NCI-H1417 (cell line): ENCODE data around the gene SLC9A5.
A peak's percentile ranks its signal among the peaks of the same experiment; 100 is the strongest.

Source experiments
- DNase-seq, 3 experiments: peaks; one replicate each; lab custom pipeline; 2025; lab: John Stamatoyannopoulos, UW

Gene SLC9A5

DNA sequence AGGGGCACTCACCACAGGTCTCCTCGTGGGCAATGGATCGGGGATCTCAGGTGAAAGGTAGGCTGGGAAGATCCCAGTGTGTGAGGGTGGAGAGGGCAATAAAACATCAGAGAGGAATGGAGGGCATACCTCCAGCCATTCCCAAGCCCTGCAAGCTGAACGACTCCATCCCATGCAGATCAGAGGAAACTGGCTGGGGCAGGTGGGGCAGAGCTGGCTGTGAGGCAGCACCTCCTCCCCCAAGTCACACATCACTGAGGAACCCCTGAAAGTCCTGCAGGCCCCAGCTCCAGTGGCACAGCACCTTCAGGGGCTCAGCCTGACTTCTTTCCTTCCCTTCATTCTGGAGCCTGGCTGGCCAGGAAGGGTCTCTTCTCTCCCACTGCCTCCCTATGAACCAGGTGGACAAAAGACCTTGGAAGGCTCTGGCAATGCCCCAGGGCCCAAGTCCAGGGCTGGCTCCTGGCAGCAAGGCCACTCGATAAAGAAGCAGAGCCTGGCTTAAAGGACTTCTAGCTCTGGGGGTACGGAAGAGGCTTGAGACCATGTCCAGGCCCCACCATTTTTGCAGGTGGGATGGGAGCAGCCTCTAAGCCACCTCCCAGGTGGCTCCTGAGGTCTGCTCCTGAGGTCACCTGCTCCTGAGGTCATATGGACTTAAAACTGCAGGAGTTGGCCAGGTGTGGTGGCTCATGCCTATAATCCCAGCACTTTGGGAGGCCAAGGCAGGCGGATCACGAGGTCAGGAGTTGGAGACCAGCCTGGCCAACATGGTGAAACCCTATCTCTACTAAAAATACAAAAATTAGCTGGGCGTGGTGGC is 35.4 kb upstream of the SLC9A5 start:
- no peak for DNase-seq

GRCh38 chr16:67215706-67216105 is 33.1 kb upstream of the SLC9A5 start:
- no peak for DNase-seq

- no peak for DNase-seq
These were observed 31.9 kb upstream of the SLC9A5 start for GRCh38 chr16:67216612-67217490.

GRCh38 chr16:67223992-67224391 is 24.8 kb upstream of the SLC9A5 start:
- no peak for DNase-seq

GRCh38 chr16:67226295-67226803 is 22.4 kb upstream of the SLC9A5 start:
- DNase-seq, result no peak

DNA sequence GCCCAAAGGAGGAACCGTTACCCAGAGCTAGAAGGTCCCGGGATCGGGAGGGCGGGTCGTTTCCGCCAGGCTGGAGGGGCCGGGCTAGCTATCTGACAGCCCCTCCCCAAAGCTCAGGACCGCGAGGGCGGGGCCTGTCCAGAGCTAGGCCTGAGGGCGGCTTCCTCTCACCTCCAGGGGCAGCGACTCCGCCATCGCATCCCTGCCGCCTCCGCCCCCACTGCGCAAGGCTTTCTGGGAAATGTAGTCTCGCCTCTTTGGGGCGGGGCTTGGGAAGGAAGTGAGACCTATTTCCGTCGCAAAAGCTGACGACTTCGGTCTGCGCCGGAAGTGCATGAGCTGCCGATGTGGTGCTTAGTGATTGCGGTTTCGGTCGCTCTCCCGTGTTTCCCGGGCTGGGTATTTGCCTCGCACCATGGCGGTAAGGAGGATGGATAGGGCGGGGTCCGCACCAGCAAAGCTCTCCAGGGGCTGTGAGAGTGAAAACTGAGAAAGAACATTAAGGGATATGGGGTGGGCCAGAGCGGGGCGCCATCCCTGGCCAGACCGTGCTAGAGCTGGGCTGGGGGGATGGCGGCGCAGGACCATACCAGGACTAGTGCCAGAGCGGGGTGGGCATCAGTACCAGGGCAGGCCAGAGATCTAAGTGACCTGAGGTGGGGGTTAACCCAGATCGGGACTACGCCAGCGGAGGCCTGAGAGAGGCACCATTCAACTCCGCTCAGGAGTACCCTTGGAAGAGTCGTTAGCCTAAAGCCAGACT is 21.8 kb upstream of the SLC9A5 start, which contains the start of gene TMEM208:
Gene TMEM208, plus strand, starts transcription at position 327 of the 763 bp plus-strand sequence. Its CDS starts 89 bp downstream, at position 416.
- DNase-seq, result peak; percentile 95 to 98 (median 95)

GRCh38 chr16:67227567-67227921 is 21.2 kb upstream of the SLC9A5 start:
- DNase-seq, result no peak

DNA sequence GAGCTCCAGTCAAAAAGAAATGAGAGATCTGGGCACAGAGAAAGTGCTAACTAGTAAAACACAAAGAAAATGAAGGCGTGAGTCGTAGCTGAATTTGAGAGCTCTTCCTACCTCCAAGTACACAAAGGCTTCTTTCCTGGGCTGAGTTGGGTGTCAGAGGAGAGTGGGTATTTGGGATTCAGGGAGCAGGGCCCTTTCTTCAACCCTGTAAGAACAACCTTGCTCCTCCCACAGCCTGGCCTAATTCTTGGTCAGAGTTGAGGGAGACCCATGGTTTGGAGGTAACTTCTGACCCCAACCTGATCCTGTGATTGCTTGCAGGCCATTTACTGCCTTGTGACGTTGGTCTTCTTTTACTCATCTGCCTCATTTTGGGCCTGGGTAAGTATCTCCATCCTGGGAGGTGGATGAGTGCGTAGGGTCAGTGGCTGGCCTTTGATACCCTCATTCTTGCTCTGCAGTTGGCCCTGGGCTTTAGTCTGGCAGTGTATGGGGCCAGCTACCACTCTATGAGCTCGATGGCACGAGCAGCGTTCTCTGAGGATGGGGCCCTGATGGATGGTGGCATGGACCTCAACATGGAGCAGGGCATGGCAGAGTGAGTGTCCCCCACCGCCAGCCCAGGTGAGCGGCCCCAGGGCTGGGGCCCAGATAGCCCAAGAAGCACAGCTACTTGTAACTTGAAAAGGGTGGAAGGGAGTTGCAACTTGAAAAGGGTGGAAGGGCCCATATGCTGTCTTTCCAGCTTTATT is 20.6 kb upstream of the SLC9A5 start:
- no peak for DNase-seq

- DNase-seq, result no peak
These were observed 19.9 kb upstream of the SLC9A5 start for GRCh38 chr16:67228905-67229304.

DNA sequence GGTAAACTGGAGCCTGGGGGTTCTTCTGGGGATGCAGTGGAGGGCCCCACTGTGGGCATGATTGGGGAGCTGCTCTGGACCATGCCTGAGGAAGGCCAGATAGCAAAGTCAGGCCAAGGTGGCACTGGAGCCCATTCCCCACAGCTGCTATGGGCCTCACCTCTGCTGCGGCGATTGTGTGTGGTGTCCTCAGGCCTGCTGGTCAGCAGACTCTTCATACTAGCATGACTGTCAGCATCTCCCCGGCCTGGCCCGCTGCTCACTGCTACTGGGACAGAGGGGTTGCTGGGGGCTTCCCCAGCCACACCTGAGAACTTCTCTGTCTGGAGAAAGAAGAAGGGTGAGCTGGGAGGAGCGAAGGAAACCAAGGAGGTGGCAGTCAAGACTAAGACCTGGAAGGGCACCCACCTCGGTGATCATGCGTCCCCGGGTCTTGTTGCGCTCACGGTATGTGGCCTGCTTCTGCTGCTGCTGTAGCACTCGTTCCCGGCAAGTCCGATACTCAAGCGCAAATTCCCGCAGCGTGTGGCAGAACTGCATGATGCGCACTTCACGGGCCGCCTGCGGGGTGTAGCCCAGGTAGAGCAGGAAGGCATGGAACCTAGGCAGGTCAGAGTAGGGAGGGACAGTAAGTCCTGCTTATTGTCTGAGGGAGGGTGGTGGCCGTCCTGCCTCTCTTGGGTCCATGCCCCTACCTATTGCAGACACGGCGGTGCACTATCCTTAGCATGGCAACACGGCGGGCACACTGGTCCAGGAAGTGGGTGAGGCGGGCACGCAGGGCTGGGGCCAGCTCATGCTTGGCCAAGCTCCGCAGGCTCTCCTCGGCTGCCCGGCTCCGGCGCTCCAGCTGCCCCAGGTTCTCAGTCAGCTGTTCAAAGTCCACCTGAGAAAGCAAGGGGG is 18.6 kb upstream of the SLC9A5 start:
- DNase-seq, result no peak

GRCh38 chr16:67230809-67231660 is 17.7 kb upstream of the SLC9A5 start:
- no peak for DNase-seq

- no peak for DNase-seq
These were observed 15.2 kb upstream of the SLC9A5 start for GRCh38 chr16:67233596-67233995.

- DNase-seq, result no peak
These were observed 14.6 kb upstream of the SLC9A5 start for GRCh38 chr16:67234180-67234597.

DNA sequence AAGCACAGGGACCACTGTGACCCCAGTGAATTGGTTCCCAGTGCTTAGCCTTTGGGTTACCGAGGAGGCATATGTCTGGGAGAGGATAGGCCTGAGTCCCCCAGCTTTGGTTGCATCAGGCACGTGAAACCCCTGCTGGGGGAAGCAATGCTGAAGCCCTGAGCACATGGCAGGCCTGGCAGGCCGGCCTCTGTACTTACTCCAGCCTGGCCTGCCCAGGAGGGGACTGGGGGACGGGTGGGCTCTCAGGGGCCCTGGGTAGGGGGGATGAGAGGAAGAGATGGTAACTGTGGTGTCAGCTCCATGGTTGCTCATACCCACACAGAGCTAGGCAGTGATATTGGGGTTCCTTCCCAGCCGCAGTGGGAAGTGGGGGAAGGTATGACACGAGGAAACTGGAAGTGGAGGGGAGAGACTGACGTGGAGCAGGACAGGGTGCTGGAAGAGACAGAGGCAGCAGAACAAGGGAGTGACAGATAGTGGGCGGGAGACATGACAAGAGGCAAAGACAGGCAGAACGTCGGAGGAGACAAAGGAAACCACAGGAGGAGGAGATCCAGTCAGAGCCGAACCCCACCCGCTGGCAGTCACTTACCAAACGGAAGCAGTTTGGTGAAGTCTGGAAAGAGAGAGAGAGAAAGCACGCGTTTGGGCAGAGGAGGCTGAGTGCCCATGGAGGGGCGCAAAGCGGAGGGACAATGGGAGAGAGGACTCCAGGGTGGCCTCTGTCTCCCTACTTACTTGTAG is 12.8 kb upstream of the SLC9A5 start:
- no peak for DNase-seq

GRCh38 chr16:67236563-67237395 is 12.0 kb upstream of the SLC9A5 start:
- DNase-seq, result peak in 1 of 3 experiments; percentile 20

DNA sequence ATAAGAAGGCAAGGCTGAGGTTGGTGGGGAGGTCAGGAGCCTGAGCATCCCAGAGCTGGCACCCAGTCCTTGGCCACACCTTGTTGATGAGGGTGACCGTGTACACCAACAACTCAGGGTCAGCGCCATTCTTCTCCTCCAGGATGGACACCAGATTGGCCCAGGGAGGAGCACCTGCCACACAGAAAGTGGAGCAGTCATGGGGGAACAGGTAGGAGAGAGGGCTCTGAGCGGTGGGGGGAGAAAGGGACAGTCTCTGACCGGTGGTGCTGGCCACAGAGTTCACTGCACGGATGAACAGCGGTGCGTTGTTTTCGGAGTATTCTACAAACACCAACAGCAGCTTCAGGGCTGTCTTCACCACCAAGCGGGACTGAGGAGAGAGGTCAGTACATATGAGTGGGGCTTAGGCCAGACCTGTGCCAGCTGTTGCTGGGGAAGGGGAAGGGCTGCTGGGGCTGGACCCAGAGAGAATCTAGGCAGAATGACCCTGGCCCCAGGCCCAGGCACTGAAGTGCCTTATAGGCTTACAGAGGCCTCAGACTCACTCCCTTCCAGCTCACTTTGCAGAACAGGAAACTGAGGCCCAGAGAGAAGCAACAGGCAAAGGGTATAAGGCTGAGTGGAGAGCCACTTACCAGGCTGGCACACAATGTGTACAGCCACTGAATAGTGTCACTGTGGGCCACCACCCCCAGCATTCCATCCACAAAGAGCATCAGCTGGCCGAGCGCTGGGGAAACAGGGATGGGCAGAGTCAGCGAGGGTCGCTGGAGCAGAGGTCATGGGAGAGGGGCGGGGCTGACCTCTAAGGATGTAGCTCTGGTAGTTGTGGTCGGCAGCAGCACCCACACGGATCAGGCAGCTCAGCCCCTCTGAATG is 11.1 kb upstream of the SLC9A5 start:
- DNase-seq, result no peak

DNA sequence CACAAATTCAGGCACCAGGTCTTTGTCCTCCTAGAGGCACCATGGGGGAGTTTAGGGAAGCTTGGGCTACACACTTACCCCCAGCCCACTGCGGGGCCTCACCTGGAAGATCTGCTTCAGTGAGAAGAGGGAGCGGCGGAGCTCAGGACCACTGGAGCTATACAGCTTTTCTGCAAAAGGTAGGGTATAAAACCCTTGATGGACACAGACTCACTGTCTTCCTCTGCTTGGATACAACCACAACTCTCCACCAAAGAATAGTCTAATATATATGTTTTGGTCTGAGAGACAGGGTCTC is 10.6 kb upstream of the SLC9A5 start:
- no peak for DNase-seq
